Measurements from ENCODE around the gene AHI1.

Gene AHI1

GRCh38 chr6:135440087-135440792, 57.3 kb downstream of the AHI1 start:
- no peak overlapping the region for H3K4me3 ChIP-seq (ENCODE audit: control insufficient read depth, low read depth, low read length)
- TF ChIP-seq, protein P1, sequence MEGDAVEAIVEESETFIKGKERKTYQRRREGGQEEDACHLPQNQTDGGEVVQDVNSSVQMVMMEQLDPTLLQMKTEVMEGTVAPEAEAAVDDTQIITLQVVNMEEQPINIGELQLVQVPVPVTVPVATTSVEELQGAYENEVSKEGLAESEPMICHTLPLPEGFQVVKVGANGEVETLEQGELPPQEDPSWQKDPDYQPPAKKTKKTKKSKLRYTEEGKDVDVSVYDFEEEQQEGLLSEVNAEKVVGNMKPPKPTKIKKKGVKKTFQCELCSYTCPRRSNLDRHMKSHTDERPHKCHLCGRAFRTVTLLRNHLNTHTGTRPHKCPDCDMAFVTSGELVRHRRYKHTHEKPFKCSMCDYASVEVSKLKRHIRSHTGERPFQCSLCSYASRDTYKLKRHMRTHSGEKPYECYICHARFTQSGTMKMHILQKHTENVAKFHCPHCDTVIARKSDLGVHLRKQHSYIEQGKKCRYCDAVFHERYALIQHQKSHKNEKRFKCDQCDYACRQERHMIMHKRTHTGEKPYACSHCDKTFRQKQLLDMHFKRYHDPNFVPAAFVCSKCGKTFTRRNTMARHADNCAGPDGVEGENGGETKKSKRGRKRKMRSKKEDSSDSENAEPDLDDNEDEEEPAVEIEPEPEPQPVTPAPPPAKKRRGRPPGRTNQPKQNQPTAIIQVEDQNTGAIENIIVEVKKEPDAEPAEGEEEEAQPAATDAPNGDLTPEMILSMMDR (conservative IDR thresholded peaks at IDR 0.05; ENCODE audit: control insufficient read depth, insufficient read depth, low read depth, low read length), result no peak
- no peak for DNase-seq (ENCODE audit: low read depth)

GRCh38 chr6:135439549-135439948, 58.0 kb downstream of the AHI1 start:
- no peak for DNase-seq (ENCODE audit: low read depth)
- TF ChIP-seq, protein P1 (conservative IDR thresholded peaks at IDR 0.05; ENCODE audit: control insufficient read depth, insufficient read depth, low read depth, low read length), result no peak
- H3K4me3 ChIP-seq (ENCODE audit: control insufficient read depth, low read depth, low read length), result no peak overlapping the region

GRCh38 chr6:135438907-135439535, 58.5 kb downstream of the AHI1 start:
- no peak overlapping the region for H3K4me3 ChIP-seq (ENCODE audit: control insufficient read depth, low read depth, low read length)
- TF ChIP-seq, protein P1 (conservative IDR thresholded peaks at IDR 0.05; ENCODE audit: control insufficient read depth, insufficient read depth, low read depth, low read length), result peak; percentile 52
- peak; percentile 38 for DNase-seq (ENCODE audit: low read depth)

GRCh38 chr6:135434991-135435390, 62.5 kb downstream of the AHI1 start:
- TF ChIP-seq, protein P1 (conservative IDR thresholded peaks at IDR 0.05; ENCODE audit: control insufficient read depth, insufficient read depth, low read depth, low read length), result no peak
- H3K4me3 ChIP-seq (ENCODE audit: control insufficient read depth, low read depth, low read length), result no peak overlapping the region
- DNase-seq (ENCODE audit: low read depth), result no peak

DNA sequence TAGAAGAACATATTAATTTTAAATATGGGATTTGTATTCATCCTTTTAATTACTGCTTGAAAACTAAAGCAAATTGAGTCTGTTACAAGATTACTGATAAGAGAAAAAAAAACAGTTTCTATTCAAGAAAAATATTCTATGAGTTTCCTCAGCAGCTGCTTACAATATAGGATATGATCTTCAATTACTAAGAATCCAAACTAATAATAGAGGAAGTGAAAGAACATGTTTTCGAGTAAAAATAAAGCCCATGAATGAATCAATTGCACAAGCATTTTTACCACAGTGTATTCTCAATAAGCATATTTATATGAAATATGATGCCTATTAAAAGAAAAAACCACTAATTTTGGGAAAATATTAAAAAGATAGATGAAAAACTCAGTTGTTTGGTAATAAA, 63.4 kb downstream of the AHI1 start:
- TF ChIP-seq, protein P1 (conservative IDR thresholded peaks at IDR 0.05; ENCODE audit: control insufficient read depth, insufficient read depth, low read depth, low read length), result no peak
- DNase-seq (ENCODE audit: low read depth), result no peak
- no peak overlapping the region for H3K4me3 ChIP-seq (ENCODE audit: control insufficient read depth, low read depth, low read length)

DNA sequence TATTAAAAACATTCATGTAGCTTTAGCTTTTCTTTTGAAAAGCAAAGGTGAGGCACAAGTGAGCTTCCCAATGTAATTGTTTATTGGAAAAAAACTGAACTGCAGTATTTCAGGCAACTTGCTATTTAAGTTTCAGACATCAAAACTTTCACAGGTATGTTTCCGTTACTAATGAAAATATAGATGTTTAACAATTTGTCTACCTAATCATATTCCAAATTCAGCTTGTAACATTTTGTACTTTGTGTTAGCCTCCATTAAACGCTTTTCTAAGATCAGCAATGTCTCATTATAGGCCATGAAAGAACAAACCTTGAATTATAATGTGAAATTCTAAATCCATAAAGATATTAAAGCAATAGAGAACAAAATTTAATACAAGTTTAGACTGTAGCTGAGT, 69.5 kb downstream of the AHI1 start:
- no peak for DNase-seq (ENCODE audit: low read depth)
- H3K4me3 ChIP-seq (ENCODE audit: control insufficient read depth, low read depth, low read length), result no peak overlapping the region
- TF ChIP-seq, protein P1 (conservative IDR thresholded peaks at IDR 0.05; ENCODE audit: control insufficient read depth, insufficient read depth, low read depth, low read length), result no peak
